ENCODE data around the gene PKDCC. TPM values are rescaled to one million over a fixed set of nuclear protein-coding genes. Genes with fewer than 3 reads are reported as not detected.
A peak's percentile ranks its signal among the peaks of the same experiment; 100 is the strongest.

Gene PKDCC
- total and polyA plus RNA-seq, 2 donors from 2014 or later = 28.1 to 52.2 TPM

GRCh38 chr2:42041377-42042127 is 6.3 kb upstream of the PKDCC start:
- Histone ChIP-seq H3K4me3 (ENCODE audit: low read length in 3 of 3) (no peak overlapping the region), H3K36me3 (ENCODE audit: control insufficient read depth in 2 of 3, insufficient read depth in 3 of 3, low read length in 3 of 3) (no peaks in the 10 kb centered on the region), H3K9ac (ENCODE audit: low read length in 3 of 3) (no peak overlapping the region), H3K27ac (ENCODE audit: low read depth in 2 of 2, low read length in 2 of 2) (no peak overlapping the region), H3K27me3 (ENCODE audit: control insufficient read depth, insufficient read depth, low read length) (no peaks in the 10 kb centered on the region), H3K9me3 (ENCODE audit: control insufficient read depth in 2 of 3, insufficient read depth in 1 of 3, low read length in 3 of 3) (no peaks in the 10 kb centered on the region), H3K4me1 (ENCODE audit: control insufficient read depth in 2 of 3, insufficient read depth in 2 of 3, low read depth in 1 of 3, low read length in 3 of 3) (no peaks in the 10 kb centered on the region)
- FAIRE-seq (no peak), DNase-seq (no peak)
- TF ChIP-seq, protein P1, sequence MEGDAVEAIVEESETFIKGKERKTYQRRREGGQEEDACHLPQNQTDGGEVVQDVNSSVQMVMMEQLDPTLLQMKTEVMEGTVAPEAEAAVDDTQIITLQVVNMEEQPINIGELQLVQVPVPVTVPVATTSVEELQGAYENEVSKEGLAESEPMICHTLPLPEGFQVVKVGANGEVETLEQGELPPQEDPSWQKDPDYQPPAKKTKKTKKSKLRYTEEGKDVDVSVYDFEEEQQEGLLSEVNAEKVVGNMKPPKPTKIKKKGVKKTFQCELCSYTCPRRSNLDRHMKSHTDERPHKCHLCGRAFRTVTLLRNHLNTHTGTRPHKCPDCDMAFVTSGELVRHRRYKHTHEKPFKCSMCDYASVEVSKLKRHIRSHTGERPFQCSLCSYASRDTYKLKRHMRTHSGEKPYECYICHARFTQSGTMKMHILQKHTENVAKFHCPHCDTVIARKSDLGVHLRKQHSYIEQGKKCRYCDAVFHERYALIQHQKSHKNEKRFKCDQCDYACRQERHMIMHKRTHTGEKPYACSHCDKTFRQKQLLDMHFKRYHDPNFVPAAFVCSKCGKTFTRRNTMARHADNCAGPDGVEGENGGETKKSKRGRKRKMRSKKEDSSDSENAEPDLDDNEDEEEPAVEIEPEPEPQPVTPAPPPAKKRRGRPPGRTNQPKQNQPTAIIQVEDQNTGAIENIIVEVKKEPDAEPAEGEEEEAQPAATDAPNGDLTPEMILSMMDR (IDR thresholded peaks at IDR 0.05; ENCODE audit: borderline replicate concordance, extremely low read depth, insufficient read depth) = no peak
- intact Hi-C loops (cut with DNase I) = no loop called here

- FAIRE-seq (no peak), DNase-seq (peak in 3 of 5 donors; percentile 28 to 60 (median 38))
- TF ChIP-seq, protein P1 (IDR thresholded peaks at IDR 0.05; ENCODE audit: borderline replicate concordance, extremely low read depth, insufficient read depth) = no peak
- no peak overlapping the region for H3K9ac ChIP-seq (ENCODE audit: low read length in 3 of 3)
- intact Hi-C loops (cut with DNase I) = no loop called here
- H3K27me3 ChIP-seq (ENCODE audit: control insufficient read depth, insufficient read depth, low read length) = no peaks in the 10 kb centered on the region
- H3K4me3 ChIP-seq (ENCODE audit: low read length in 3 of 3) = no peak overlapping the region
- H3K36me3 ChIP-seq (ENCODE audit: control insufficient read depth in 2 of 3, insufficient read depth in 3 of 3, low read length in 3 of 3) = no peaks in the 10 kb centered on the region
- no peaks in the 10 kb centered on the region for H3K9me3 ChIP-seq (ENCODE audit: control insufficient read depth in 2 of 3, insufficient read depth in 1 of 3, low read length in 3 of 3)
- peaks cover 0 to 6% (median 0%) of the 10 kb centered on the region in 3 donors for H3K4me1 ChIP-seq (ENCODE audit: control insufficient read depth in 2 of 3, insufficient read depth in 2 of 3, low read depth in 1 of 3, low read length in 3 of 3)
- no peak overlapping the region for H3K27ac ChIP-seq (ENCODE audit: low read depth in 2 of 2, low read length in 2 of 2)
Observed at GRCh38 chr2:42042631-42043355, 5.0 kb upstream of the PKDCC start.

DNA sequence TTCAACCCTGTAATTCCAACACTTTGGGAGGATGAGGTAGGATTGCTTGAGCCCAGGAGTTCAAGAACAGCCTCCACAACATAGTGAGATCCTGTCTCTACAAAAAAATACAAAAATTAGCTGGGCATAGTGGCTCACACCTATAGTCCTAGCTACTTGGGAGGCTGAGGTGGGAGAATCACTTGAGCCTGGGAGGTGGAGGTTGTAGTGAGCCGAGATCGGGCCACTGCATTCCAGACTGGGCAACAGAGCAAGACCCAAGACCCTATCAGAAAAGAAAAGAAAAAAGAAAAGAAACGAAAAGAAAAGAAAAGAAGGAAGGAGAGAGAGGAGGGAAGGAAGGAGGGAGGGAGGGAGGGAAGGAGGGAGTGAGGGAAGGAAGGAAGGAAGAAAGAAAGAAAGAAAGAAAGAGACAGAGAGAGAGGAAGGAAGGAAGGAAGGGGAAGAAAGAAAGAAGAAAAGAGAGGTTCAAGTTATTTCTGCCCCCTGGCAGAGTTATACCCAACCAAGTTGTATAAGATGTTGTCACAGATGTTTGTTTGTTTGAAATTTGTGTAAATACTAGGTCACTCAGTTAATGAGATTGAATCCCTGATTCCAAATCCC is 3.9 kb upstream of the PKDCC start:
- DNase-seq (no peak), FAIRE-seq (no peak)
- Histone ChIP-seq H3K9me3 (ENCODE audit: control insufficient read depth in 2 of 3, insufficient read depth in 1 of 3, low read length in 3 of 3) (no peaks in the 10 kb centered on the region), H3K4me1 (ENCODE audit: control insufficient read depth in 2 of 3, insufficient read depth in 2 of 3, low read depth in 1 of 3, low read length in 3 of 3) (peaks cover 0 to 6% (median 0%) of the 10 kb centered on the region in 3 donors), H3K36me3 (ENCODE audit: control insufficient read depth in 2 of 3, insufficient read depth in 3 of 3, low read length in 3 of 3) (no peaks in the 10 kb centered on the region), H3K27me3 (ENCODE audit: control insufficient read depth, insufficient read depth, low read length) (no peaks in the 10 kb centered on the region), H3K9ac (ENCODE audit: low read length in 3 of 3) (no peak overlapping the region), H3K4me3 (ENCODE audit: low read length in 3 of 3) (no peak overlapping the region), H3K27ac (ENCODE audit: low read depth in 2 of 2, low read length in 2 of 2) (no peak overlapping the region)
- TF ChIP-seq, protein P1 (IDR thresholded peaks at IDR 0.05; ENCODE audit: borderline replicate concordance, extremely low read depth, insufficient read depth) = no peak
- intact Hi-C loops (cut with DNase I) = no loop called here

Measured in kidney (tissue), 14 donors.